HepG2 (cell line): ENCODE measurements around the gene CCDC34. TPM values are rescaled to one million over a fixed set of nuclear protein-coding genes. Genes with fewer than 3 reads are reported as not detected.

ENCODE experiments used
- ATAC-seq: fragments of 200-7000 bp; cut with Tn5 transposase; 3 replicates; pipeline ENCODE4 v1.9.1; 2020; ENCODE audit warnings: mild to moderate bottlenecking, moderate library complexity
- BruUV-seq: library from RNA; stranded (reverse); fragments of 400-500 nt; replicated peaks from 2 replicates; lab custom pipeline; 2021; lab: Mats Ljungman, UMichigan
- CTCF ChIA-PET: fragments of 300-600 bp; formaldehyde crosslinking; extraction: SDS; loops from one replicate; lab custom pipeline; 2021; ENCODE audit warnings: low total read pairs, inconsistent platforms, low intra/inter-chr PET ratio; lab: Yijun Ruan, JAX
- POLR2A ChIA-PET: fragments of 350-600 bp; sonication (Branson Sonifier 250); formaldehyde crosslinking; loops from one replicate; lab custom pipeline; 2020; ENCODE audit warnings: antibody characterized with exemption, inconsistent platforms; lab: Yijun Ruan, JAX
- DNase-seq: peaks from one replicate; pipeline ENCODE4 v3.0.0-alpha.2; 2015; ENCODE audit warnings: low spot score
- FAIRE-seq: peaks from 3 replicates; lab custom pipeline; 2011; peaks lifted over from hg19 to GRCh38; lab: Jason Lieb, UNC
- H2AFZ ChIP-seq: one replicate; pipeline ENCODE4 v1.6.1; 2011; ENCODE audit warnings: low read length, inconsistent platforms
- H3K27ac ChIP-seq: fragments of 300-600 bp; 3 replicates; pipeline ENCODE4 v1.8.0; 2011; ENCODE audit warnings: mixed run types, mild to moderate bottlenecking, mixed read lengths, low read length, inconsistent platforms; ENCODE audit not compliant: insufficient read depth; ENCODE audit errors: extremely low read length
- H3K27me3 ChIP-seq, 2 experiments: fragments of 200-600 bp in 1 of 2; 2 replicates in 1 of 2; 3 replicates in 1 of 2; pipeline versions ENCODE4 v1.6.0 to v1.8.0; 2011; ENCODE audit warnings: low read length in 2 of 2, mild to moderate bottlenecking in 2 of 2, moderate library complexity in 2 of 2, inconsistent platforms in 1 of 2; ENCODE audit not compliant: insufficient read depth in 2 of 2, control insufficient read depth in 1 of 2
- H3K36me3 ChIP-seq, 2 experiments: fragments of 200-600 bp in 1 of 2; replicated peaks in 1 of 2; 2 replicates in 1 of 2; 3 replicates in 1 of 2; pipeline versions ENCODE4 v1.5.1 to v1.8.0; 2011; ENCODE audit warnings: low read length in 2 of 2, inconsistent platforms in 1 of 2; ENCODE audit not compliant: insufficient read depth in 2 of 2, control insufficient read depth in 1 of 2
- H3K4me1 ChIP-seq: 2 replicates; pipeline ENCODE4 v1.5.1; 2012; ENCODE audit warnings: low read length, inconsistent platforms; ENCODE audit not compliant: insufficient read depth
- H3K4me2 ChIP-seq: 2 replicates; pipeline ENCODE4 v1.6.0; 2011; ENCODE audit warnings: low read depth, low read length, inconsistent platforms
- H3K4me3 ChIP-seq, 3 experiments: fragments of 200-600 bp in 1 of 3; sonication (generic), shearing (Covaris generic) in 1 of 3; replicated peaks in 1 of 3; 2 replicates each; pipeline ENCODE4 v1.5.1; 2011 to 2016; ENCODE audit warnings: low read length in 3 of 3, inconsistent platforms in 2 of 3, low read depth in 2 of 3, mild to moderate bottlenecking in 2 of 3, control low read depth in 1 of 3, mixed read lengths in 1 of 3; ENCODE audit not compliant: insufficient read depth in 1 of 3
- H3K79me2 ChIP-seq: one replicate; pipeline ENCODE4 v1.6.1; 2011; ENCODE audit warnings: low read length, inconsistent platforms; ENCODE audit not compliant: insufficient read depth
- H3K9ac ChIP-seq: 2 replicates; pipeline ENCODE4 v1.6.0; 2011; ENCODE audit warnings: mild to moderate bottlenecking, low read depth, low read length, inconsistent platforms; ENCODE audit not compliant: insufficient read depth
- H3K9me3 ChIP-seq: 2 replicates; pipeline ENCODE4 v1.5.1; 2012; ENCODE audit warnings: mild to moderate bottlenecking, low read length
- H4K20me1 ChIP-seq: 2 replicates; pipeline ENCODE4 v1.6.0; 2011; ENCODE audit warnings: inconsistent platforms, mild to moderate bottlenecking, low read length, moderate library complexity; ENCODE audit not compliant: insufficient read depth
- KLF13 ChIP-seq: sonication (generic); formaldehyde crosslinking; IDR thresholded peaks from 2 replicates; pipeline ENCODE4 v1.4.0; 2020; ENCODE audit warnings: mild to moderate bottlenecking, missing genetic modification reagents
- PRDM4 ChIP-seq: sonication (generic); formaldehyde crosslinking; IDR thresholded peaks from 2 replicates; pipeline ENCODE4 v1.9.0; 2021; ENCODE audit warnings: missing genetic modification reagents, borderline replicate concordance
- RBFOX2 ChIP-seq: fragments of 200-400 bp; formaldehyde crosslinking; IDR thresholded peaks from 2 replicates; pipeline ENCODE4 v1.6.1; 2017; ENCODE audit warnings: low read depth, mild to moderate bottlenecking, low read length
- RBM22 ChIP-seq: fragments of 200-400 bp; formaldehyde crosslinking; optimal IDR thresholded peaks from 2 replicates; pipeline ENCODE3; 2017; ENCODE audit warnings: mild to moderate bottlenecking, low read length, moderate library complexity
- SKI ChIP-seq: fragments of 450-650 bp; IDR thresholded peaks from one replicate; pipeline ENCODE4 v1.6.1; 2018; ENCODE audit warnings: mild to moderate bottlenecking; ENCODE audit not compliant: partially characterized antibody
- SRSF4 ChIP-seq: fragments of 200-400 bp; formaldehyde crosslinking; IDR thresholded peaks from one replicate; pipeline ENCODE4 v1.6.1; 2018; ENCODE audit warnings: mild to moderate bottlenecking, low read depth, low read length, moderate library complexity; ENCODE audit not compliant: poor library complexity, severe bottlenecking
- ZBTB42 ChIP-seq: sonication (generic); formaldehyde crosslinking; IDR thresholded peaks from 2 replicates; pipeline ENCODE4 v1.5.0; 2020; ENCODE audit warnings: mild to moderate bottlenecking, missing genetic modification reagents
- WGBS: methylation state at CpG from one replicate; pipeline ENCODE4 v1.1.6; 2017; ENCODE audit warnings: low lambda C conversion rate; 5-methylcytosine and 5-hydroxymethylcytosine counted together
- in situ Hi-C: cut with HindIII; loops from 2 replicates; pipeline ENCODE4 v1.10.0; 2017; ENCODE audit warnings: low pct_unique_long_range_greater_than_20kb; ENCODE audit not compliant: extremely low pct_ligation_motif_present
- intact Hi-C: fragments of 100-400 bp; cut with micrococcal nuclease; formaldehyde crosslinking; loops from one replicate; pipeline ENCODE4 v1.10.0; 2022; ENCODE audit not compliant: unreplicated experiment
- polyA plus RNA-seq, 8 experiments: library from polyadenylated mRNA; depleted of rRNA in 3 of 8; stranded (reverse) in 7 of 8; unstranded in 1 of 8; fragments of >200 nt; fragmentation: Illumina TruSeq in 4 of 8; extraction: Trizol in 4 of 8; gene quantifications; 2 replicates each; pipeline versions ENCODE4 v1.2.1 to v1.2.3, GENCODE V29; 2011 to 2016; ENCODE audit warnings: low read depth in 4 of 8, missing spikeins in 1 of 8, mixed read lengths in 1 of 8; ENCODE audit not compliant: insufficient read depth in 1 of 8
- total RNA-seq, 5 experiments: library from RNA; depleted of rRNA; stranded (reverse); fragments of >200 nt; fragmentation: Illumina TruSeq; extraction: Trizol; gene quantifications; 2 replicates each; pipeline ENCODE4 v1.2.3, GENCODE V29; 2016; ENCODE audit warnings: low read depth in 1 of 5

Gene CCDC34
- total and polyA plus RNA-seq, 2 of the 13 experiments (the other 11 are each of a cell fraction or from before 2014, with no cell fraction given), result 7.6 to 34.3 TPM

GRCh38 chr11:27370374-27370773 is 7.4 kb upstream of the CCDC34 start:
- ChIA-PET POLR2A (interaction anchor here (1.7 kb wide), 1 partner anchor 32 kb away, joined by 5 read pairs; no protein-coding TSS in a partner anchor), CTCF (no interaction called here)
- Histone ChIP-seq H3K4me2 (no peak overlapping the region), H3K4me1 (peaks cover 27% of the 10 kb centered on the region), H3K9ac (no peak overlapping the region), H2AFZ (no peak overlapping the region), H3K27me3 (no peaks in the 10 kb centered on the region), H3K79me2 (peaks cover 2% of the 10 kb centered on the region), H3K4me3 (no peak overlapping the region), H3K36me3 (peaks cover 18 to 48% of the 10 kb centered on the region in 2 experiments), H4K20me1 (no peaks in the 10 kb centered on the region), H3K27ac (no peak overlapping the region), H3K9me3 (no peaks in the 10 kb centered on the region)
- no TSS peak for BruUV-seq
- intact Hi-C loops, result no loop called here
- ATAC-seq, result no peak
- 91% methylated on average over 2 of the region's 2 CpGs for WGBS
- FAIRE-seq, result no peak
- no peak for DNase-seq
- in situ Hi-C loops, result loop anchor here (5.0 kb wide), 1 partner anchor 102 kb away; the partner anchor contains the start of gene LGR4
- no peak for TF ChIP-seq SRSF4
- TF ChIP-seq RBM22, result peak; percentile 65
- no peak for TF ChIP-seq PRDM4 (CRISPR knock-in tag)
- no peak for TF ChIP-seq SKI
- TF ChIP-seq ZBTB42 (CRISPR knock-in tag), result no peak
- no peak for TF ChIP-seq KLF13 (CRISPR knock-in tag)
- TF ChIP-seq RBFOX2, result no peak
